Measurements from ENCODE around the gene AQP5.

Gene AQP5

DNA sequence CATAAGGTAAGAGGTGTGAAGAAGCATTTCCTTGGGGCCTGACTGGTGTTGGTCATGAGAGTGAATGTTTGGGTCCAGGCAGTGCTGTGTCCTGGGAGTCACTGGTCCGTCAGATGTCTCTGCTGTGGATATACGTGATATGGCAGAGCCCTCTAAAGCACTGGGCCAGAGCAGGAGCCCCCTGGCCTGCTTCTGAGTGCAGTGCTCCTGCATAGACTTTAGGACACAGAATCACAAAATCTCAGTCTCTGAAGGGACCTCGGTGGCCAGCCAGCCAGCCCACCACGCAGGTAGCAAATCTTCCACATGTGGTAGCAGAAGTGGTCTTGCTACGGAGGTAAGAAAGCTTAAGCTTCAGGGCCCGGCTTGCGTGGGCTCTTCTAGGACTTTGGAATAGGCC lies 29.6 kb upstream of the AQP5 start:
- no peak overlapping the region for H3K4me3 ChIP-seq (ENCODE audit: severe bottlenecking)
- DNase-seq (ENCODE audit: low spot score): no peak
- H3K27ac ChIP-seq (ENCODE audit: poor library complexity, severe bottlenecking): no peak overlapping the region
- H3K9me3 ChIP-seq (ENCODE audit: severe bottlenecking): no peaks in the 10 kb centered on the region
- no peaks in the 10 kb centered on the region for H3K36me3 ChIP-seq (ENCODE audit: low read depth)
- TF ChIP-seq, protein P1, sequence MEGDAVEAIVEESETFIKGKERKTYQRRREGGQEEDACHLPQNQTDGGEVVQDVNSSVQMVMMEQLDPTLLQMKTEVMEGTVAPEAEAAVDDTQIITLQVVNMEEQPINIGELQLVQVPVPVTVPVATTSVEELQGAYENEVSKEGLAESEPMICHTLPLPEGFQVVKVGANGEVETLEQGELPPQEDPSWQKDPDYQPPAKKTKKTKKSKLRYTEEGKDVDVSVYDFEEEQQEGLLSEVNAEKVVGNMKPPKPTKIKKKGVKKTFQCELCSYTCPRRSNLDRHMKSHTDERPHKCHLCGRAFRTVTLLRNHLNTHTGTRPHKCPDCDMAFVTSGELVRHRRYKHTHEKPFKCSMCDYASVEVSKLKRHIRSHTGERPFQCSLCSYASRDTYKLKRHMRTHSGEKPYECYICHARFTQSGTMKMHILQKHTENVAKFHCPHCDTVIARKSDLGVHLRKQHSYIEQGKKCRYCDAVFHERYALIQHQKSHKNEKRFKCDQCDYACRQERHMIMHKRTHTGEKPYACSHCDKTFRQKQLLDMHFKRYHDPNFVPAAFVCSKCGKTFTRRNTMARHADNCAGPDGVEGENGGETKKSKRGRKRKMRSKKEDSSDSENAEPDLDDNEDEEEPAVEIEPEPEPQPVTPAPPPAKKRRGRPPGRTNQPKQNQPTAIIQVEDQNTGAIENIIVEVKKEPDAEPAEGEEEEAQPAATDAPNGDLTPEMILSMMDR (IDR thresholded peaks at IDR 0.05; ENCODE audit: poor library complexity, severe bottlenecking): no peak
- no peak for ATAC-seq (ENCODE audit: low read depth)
- H3K4me1 ChIP-seq (ENCODE audit: insufficient read depth, poor library complexity, severe bottlenecking): peaks cover 2% of the 10 kb centered on the region
- H3K27me3 ChIP-seq (ENCODE audit: insufficient read depth, poor library complexity, severe bottlenecking): no peaks in the 10 kb centered on the region

DNA sequence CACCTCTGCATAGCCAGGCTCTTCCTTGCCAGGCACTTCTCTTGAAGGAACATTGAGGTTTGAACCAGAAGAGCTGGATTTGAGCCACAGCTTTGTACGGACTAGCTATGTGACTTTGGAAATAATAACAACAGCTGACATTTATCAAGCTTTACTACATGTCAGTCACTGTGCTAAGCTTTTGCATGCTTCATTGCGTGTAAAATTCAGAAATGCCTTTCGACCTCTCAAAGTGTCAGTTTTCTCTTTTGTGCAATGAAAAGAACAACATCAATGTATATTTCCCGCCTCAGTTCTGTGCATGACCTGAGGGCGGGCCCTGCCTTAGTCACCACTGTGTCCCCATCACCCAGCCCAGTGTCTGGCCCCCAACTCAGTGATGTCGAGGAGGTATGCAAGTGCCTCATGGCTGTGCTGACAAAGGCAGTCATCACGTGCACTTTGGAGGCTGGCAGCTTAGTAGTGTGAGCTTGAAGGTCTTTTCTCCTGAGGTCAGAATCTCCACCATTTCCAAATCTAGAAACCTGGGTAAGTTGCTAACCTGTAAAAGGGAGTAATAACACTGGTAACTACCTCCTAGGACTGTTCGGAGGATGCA lies 29.0 kb upstream of the AQP5 start:
- ATAC-seq (ENCODE audit: low read depth): no peak
- TF ChIP-seq, protein P1 (IDR thresholded peaks at IDR 0.05; ENCODE audit: poor library complexity, severe bottlenecking): no peak
- Histone ChIP-seq H3K9me3 (ENCODE audit: severe bottlenecking) (no peaks in the 10 kb centered on the region), H3K27me3 (ENCODE audit: insufficient read depth, poor library complexity, severe bottlenecking) (no peaks in the 10 kb centered on the region), H3K4me1 (ENCODE audit: insufficient read depth, poor library complexity, severe bottlenecking) (peaks cover 7% of the 10 kb centered on the region), H3K4me3 (ENCODE audit: severe bottlenecking) (no peak overlapping the region), H3K36me3 (ENCODE audit: low read depth) (no peaks in the 10 kb centered on the region), H3K27ac (ENCODE audit: poor library complexity, severe bottlenecking) (no peak overlapping the region)
- no peak for DNase-seq (ENCODE audit: low spot score)

DNA sequence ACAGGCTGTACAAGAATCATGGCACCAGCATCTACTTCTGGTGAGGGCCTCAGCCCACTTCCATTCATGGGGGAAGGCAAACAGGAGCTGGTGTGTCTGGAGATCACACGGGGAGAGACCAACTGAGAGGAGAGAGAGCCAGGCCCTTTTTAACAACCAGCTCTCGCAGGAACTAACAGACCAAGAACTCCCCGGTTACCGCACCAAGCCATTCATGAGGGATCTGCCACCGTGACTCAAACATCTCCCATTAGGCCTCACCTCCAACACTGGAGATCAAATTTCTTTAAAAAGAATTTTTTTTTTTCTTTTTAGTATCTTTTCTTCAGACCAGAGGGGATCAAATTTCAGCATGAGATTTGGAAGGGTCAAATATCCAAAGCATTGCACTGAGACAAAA lies 27.9 kb upstream of the AQP5 start:
- Histone ChIP-seq H3K9me3 (ENCODE audit: severe bottlenecking) (no peaks in the 10 kb centered on the region), H3K27me3 (ENCODE audit: insufficient read depth, poor library complexity, severe bottlenecking) (no peaks in the 10 kb centered on the region), H3K4me1 (ENCODE audit: insufficient read depth, poor library complexity, severe bottlenecking) (peaks cover 7% of the 10 kb centered on the region), H3K4me3 (ENCODE audit: severe bottlenecking) (no peak overlapping the region), H3K27ac (ENCODE audit: poor library complexity, severe bottlenecking) (no peak overlapping the region), H3K36me3 (ENCODE audit: low read depth) (no peaks in the 10 kb centered on the region)
- TF ChIP-seq, protein P1 (IDR thresholded peaks at IDR 0.05; ENCODE audit: poor library complexity, severe bottlenecking): no peak
- no peak for ATAC-seq (ENCODE audit: low read depth)
- no peak for DNase-seq (ENCODE audit: low spot score)

DNA sequence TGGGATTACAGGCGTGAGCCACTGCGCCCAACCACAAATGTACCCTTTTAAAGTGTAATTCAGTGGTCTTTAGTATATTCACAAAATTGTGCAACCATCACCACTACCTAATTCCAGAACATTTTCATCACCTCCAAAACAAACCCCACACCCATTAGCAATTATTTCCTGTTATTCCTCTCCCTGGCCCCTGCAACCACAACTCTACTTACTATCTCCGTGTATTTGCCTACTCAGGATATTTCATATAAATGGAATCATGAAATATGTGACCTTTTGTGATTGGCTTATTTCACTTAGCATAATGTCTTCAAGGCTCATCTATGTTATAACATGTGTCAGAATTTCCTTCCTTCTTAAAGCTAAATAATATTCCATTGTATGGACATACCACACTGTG lies 27.2 kb upstream of the AQP5 start:
- Histone ChIP-seq H3K27ac (ENCODE audit: poor library complexity, severe bottlenecking) (no peak overlapping the region), H3K27me3 (ENCODE audit: insufficient read depth, poor library complexity, severe bottlenecking) (no peaks in the 10 kb centered on the region), H3K4me3 (ENCODE audit: severe bottlenecking) (no peak overlapping the region), H3K4me1 (ENCODE audit: insufficient read depth, poor library complexity, severe bottlenecking) (peaks cover 7% of the 10 kb centered on the region), H3K36me3 (ENCODE audit: low read depth) (no peaks in the 10 kb centered on the region), H3K9me3 (ENCODE audit: severe bottlenecking) (no peaks in the 10 kb centered on the region)
- TF ChIP-seq, protein P1 (IDR thresholded peaks at IDR 0.05; ENCODE audit: poor library complexity, severe bottlenecking): no peak
- ATAC-seq (ENCODE audit: low read depth) (no peak), DNase-seq (ENCODE audit: low spot score) (no peak)

DNA sequence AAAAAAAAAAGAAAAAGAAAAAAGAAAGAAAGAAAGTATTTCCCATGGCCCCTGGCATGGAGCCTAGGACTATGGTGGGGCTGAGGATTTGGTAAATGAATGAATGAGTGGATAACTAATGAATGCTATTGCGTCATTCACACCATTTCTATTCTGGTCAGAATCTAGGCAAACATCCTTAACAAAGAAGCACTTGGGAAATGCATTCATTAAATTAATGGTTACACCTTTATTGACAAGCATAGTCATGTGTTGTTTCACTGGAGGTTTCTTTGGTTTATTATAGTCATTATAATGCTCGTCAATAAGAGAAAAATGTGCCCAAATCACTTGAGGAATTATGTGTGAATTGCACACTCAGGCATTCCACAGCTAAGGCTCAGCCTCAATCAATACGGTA lies 24.7 kb upstream of the AQP5 start:
- H3K36me3 ChIP-seq (ENCODE audit: low read depth): no peaks in the 10 kb centered on the region
- H3K4me3 ChIP-seq (ENCODE audit: severe bottlenecking): no peak overlapping the region
- H3K27me3 ChIP-seq (ENCODE audit: insufficient read depth, poor library complexity, severe bottlenecking): no peaks in the 10 kb centered on the region
- no peak for ATAC-seq (ENCODE audit: low read depth)
- TF ChIP-seq, protein P1 (IDR thresholded peaks at IDR 0.05; ENCODE audit: poor library complexity, severe bottlenecking): no peak
- no peaks in the 10 kb centered on the region for H3K9me3 ChIP-seq (ENCODE audit: severe bottlenecking)
- H3K27ac ChIP-seq (ENCODE audit: poor library complexity, severe bottlenecking): peak overlapping the region; percentile 43
- no peak for DNase-seq (ENCODE audit: low spot score)
- peaks cover 7% of the 10 kb centered on the region for H3K4me1 ChIP-seq (ENCODE audit: insufficient read depth, poor library complexity, severe bottlenecking)
